ENCODE measurements around the gene ABAT.

Gene ABAT

GRCh38 chr16:8649829-8650554 is 24.4 kb upstream of the ABAT start:
- DNase-seq = no peak

- DNase-seq = peak; percentile 16
Measured at GRCh38 chr16:8651958-8652357, 22.5 kb upstream of the ABAT start.

GRCh38 chr16:8655184-8655717 is 19.2 kb upstream of the ABAT start:
- no peak for DNase-seq

- DNase-seq = no peak
Measured at GRCh38 chr16:8656376-8656775, 18.0 kb upstream of the ABAT start.

DNA sequence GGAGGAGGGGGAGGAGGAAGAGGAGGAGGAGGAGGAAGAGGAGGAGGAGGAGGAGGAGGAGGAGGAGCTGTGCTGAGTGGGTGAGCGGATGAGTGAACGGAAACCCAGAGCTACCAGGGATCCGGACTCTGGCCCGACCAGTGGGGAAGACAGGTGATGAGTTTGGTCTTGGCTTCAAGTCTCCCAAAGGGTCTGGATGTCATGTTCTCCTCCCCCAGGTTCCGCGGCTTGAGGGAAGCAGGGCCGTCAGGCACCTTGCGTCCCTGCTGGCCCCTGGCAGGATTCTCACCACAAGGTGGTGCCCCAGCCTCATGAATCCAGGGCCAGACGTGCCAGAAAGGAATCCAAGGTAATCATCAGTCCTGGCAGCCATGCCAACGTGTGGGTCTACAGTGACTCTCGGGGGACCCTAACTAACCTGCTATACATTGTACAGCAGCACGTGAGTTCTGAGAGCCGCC is 13.5 kb upstream of the ABAT start:
- peak; percentile 71 for DNase-seq

GRCh38 chr16:8661703-8662102 is 12.7 kb upstream of the ABAT start:
- DNase-seq = no peak

- no peak for DNase-seq
Measured at GRCh38 chr16:8663192-8664089, 11.0 kb upstream of the ABAT start.

- DNase-seq = no peak
Measured at GRCh38 chr16:8665529-8665928, 8.9 kb upstream of the ABAT start.

DNA sequence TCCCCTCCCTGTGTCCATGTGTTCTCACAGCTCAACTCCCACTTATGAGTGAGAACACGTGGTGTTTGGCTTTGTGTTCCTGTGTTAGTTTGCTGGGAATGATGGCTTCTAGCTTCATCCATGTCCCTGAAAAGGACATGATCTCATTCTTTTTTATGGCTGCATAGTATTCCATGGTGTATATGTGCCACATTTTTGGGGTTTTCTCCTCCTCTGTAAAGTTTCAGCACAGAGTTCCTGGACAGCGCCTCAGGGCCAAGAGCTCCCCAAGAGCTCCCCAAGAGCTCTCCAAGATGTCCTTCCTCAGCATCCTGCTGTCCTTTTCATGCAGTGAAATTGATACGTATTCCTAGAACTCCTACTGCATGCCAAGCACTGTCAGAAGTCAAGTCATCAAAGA is 6.9 kb upstream of the ABAT start:
- DNase-seq = no peak

DNA sequence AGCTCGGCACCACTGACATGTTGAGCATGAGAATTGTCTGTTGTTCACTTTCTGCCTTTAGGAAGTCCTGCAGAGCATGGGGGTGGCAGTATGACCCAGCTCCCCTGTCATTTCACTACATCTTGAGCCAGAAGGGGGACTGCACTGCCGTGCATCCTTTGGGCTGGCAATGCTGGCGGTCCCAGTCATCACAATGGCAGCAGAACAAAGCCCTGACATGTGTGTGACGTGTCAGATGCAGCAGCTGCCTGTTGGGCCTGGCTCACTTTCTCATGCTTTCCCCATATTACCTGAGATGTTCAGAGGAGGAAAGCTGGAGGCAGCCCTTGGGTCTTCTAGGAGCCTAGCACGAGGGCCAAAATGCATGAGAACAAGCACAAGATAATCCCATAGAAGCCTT is 6.3 kb upstream of the ABAT start:
- DNase-seq = no peak

DNA sequence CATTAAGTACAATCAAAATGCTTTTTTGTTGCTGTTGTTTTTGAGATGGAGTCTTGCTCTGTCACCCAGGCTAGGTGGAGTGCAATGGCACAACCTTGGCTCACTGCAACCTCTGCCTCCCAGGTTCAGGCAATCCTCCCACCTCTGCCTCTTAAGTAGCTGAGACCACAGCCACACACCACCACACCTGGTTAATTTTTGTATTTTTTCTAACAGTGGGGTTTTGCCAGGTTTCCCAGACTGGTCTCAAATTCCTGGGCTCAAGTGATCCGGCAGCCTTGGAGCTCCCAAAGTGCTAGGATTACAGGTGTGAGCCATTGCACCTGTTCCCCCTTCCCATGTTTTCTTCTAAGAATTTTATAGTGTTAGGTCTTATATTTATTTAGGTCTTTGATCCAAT is 4.9 kb upstream of the ABAT start:
- no peak for DNase-seq

GRCh38 chr16:8670014-8670560 is 4.3 kb upstream of the ABAT start:
- DNase-seq = no peak

DNA sequence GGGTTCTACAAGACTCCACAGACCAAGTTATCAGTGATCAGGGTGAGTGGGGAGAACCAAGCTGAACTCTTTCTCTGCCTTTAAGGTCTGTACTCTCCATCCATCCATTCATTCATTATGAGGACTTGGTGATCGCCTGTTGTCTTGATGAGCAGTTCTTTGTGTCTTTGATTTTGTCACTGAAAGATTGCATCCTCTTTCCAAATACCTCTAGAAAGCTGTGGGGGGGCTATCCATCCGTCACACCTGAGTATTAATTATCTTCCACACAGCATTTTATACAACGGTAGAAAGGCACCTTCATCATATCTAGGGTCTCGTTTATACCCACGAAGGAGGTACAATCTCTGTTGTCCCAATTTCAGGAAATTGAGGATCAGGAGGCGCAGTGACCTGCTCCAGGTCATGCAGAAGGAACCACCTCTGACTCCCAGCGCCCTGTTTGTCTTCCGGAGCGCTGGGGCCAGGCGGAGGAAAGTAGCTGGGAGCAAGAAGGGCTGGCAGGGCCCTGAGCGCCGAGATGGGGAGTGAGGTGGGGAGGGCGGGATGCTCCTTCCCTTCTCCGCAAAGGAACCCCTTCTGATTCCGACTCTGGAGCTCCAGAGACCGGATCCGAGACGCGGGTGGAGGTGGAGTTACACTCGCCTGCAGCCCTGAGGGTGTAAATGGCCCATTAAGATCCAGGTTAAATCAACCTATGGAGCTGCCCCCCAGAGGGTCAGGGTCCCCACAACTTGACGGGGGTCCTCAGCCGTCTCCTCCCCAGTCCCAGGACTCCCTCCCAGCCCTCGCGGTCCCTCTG is 605 bp upstream of the ABAT start:
- DNase-seq = peak; percentile 45

- no peak for DNase-seq
Measured at GRCh38 chr16:8675183-8676159, 1.1 kb downstream of the ABAT start.

- DNase-seq = no peak
Measured at GRCh38 chr16:8676160-8676547, 1.7 kb downstream of the ABAT start.

DNA sequence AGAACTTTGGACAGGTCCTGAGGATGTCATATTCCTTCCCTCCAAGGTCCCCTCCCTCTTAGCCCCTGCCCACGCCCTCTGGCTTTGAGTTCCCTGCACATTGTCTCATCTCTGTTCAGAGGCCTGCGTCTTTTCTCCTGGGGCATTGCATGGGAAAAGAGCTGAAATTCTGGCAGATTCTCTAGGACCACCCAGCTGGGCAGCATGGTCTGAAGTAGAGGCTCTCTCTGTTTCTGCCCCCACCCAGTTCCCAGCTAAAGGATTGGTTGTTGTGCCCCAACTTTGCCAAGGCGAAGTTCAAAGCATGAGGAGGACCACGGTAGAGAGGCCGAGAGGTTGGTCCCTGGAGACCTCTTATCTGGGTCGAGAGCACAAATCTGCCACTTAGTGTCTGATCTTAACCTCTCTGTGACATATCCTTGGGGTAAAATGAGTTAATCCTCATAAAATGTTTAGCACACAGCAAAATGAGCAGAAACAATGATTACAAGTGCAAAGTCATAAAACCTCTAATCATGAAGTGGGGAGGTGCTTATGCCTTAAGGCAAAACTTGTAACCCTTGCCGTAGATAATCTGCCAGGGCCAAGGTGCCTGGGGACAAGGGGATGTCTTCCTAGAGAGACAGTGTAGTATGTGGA is 2.4 kb downstream of the ABAT start:
- DNase-seq = no peak

- DNase-seq = no peak
Measured at GRCh38 chr16:8677481-8677880, 3.1 kb downstream of the ABAT start.

DNA sequence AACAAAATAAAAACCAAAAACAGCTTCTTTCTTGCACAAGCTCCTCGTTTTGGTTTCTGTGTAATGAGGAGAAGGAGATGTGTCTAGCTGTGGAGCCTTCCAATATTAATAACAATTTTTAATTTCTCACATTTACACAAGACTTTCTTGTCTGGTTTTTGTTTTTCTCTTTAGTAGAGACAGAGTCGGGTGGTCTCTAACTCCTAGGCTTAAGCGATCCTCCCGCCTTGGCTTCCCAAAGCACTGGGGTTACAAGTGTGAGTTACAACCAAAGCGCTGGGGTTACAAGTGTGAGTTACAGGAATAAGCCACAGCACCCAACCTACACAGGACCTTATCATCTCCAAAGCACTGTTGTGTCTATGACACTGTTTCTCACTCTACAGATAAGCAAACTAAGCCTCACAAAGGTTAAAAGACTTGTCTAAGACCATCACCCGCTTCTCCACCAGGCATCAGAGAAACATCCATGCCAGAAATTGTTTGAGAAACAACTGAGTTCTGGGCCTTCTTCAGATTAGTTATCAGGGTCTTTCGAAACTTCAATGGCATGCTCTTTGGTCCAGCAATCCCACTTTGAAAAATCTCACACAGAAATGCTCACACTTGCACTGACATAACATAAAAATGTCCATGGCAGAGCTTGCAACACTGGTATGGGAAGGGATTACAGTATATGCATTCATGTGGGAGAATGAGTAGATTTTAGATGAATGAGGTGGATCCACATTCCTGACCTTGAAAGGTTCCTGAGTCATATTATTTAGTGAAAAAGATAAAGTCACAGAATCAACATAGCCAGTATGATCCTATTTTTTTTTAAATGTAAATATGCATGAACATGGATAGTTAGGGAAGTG is 3.9 kb downstream of the ABAT start:
- no peak for DNase-seq

GRCh38 chr16:8679151-8679550 is 4.7 kb downstream of the ABAT start:
- DNase-seq = no peak

All from NCI-H1092 treated with DMSO at 0.1 percent for 48 hours (cell line).